ENCODE results near the gene VGLL4. TPM values are rescaled to one million over a fixed set of nuclear protein-coding genes. Genes with fewer than 3 reads are reported as not detected.

The VGLL4 gene
- total and polyA plus RNA-seq, 5 donors = 40.9 to 66.9 (median 53.2) TPM

DNA sequence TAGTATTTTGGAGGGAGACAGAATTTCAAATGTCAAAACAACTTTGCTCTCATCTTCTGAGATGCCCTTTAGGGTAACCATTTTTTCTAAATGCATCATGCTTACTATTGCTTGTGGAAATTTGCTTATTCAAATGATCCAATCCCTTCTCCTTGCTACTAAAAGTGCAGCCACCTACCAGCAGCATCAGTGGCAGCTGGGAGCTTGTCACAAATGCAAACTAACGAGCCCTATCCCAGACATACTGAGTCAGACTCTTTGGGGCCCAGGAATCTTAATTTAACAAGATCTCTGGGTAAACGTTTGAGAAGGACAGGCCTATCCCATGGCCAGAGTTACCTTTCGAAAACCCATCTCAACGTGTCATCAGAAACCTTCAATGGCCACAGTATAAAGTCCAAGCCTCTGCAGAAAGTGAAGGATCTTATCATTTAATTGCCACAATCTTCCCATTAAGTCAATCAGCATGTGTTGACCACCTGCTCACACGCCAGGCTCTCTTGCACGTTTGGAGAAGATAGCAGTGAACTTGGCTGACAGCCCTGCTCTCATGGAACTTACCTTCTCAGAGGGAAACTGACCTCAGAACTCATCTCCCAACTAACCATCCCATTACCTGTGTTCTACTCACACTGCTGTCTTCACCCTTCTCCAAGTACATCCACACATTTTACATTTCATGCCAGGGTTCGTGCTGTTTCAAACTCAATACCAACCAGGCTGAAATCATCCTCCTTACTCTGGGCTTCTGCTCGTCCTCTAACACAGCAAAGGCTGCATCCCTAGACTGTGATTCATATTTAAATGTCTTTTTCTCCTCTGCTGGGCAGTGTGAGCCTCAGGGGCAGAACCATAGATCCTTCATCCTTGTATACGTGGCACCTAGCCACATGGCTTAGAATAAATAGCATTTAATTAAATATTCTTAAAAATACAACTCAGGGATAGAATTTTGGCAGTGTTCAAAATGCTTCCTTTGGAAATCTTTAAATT lies 24.8 kb upstream of the VGLL4 start:
- Histone ChIP-seq H3K4me3 (ENCODE audit: low read length) (no peak overlapping the region), H3K27ac (ENCODE audit: low read length) (no peak overlapping the region), H3K27me3 (ENCODE audit: control insufficient read depth, insufficient read depth) (no peaks in the 10 kb centered on the region), H3K4me1 (ENCODE audit: control insufficient read depth, insufficient read depth, low read length) (no peaks in the 10 kb centered on the region), H3K9me3 (ENCODE audit: control insufficient read depth, low read length) (no peaks in the 10 kb centered on the region)
- ATAC-seq (no peak), DNase-seq (no peak)
- intact Hi-C loops (cut with DNase I) = no loop called here
- 74% methylated on average over 9 of the region's 9 CpGs for WGBS

DNA sequence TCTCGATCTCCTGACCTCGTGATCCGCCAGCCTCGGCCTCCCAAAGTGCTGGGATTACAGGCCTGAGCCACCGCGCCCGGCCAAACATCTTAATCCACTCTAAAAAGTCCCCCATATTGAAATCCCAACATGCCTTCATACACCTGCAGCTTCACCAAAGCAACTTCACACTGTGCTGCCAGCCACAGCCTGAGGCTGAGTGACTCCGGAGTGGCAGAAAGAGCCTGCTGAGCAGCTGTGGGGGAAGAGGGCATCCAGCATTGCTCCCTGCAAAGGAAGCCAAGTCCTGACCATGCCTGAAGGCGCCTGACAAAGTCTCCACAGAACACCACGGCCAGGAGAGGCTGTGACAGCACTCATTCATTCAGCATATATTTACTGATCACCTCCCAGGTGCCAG lies 21.6 kb upstream of the VGLL4 start:
- ATAC-seq (no peak), DNase-seq (no peak)
- no peaks in the 10 kb centered on the region for H3K9me3 ChIP-seq (ENCODE audit: control insufficient read depth, low read length)
- H3K4me1 ChIP-seq (ENCODE audit: control insufficient read depth, insufficient read depth, low read length) = peaks cover 2% of the 10 kb centered on the region
- intact Hi-C loops (cut with DNase I) = no loop called here
- WGBS = 94% methylated on average over 10 of the region's 10 CpGs
- no peak overlapping the region for H3K4me3 ChIP-seq (ENCODE audit: low read length)
- no peak overlapping the region for H3K27ac ChIP-seq (ENCODE audit: low read length)
- H3K27me3 ChIP-seq (ENCODE audit: control insufficient read depth, insufficient read depth) = no peaks in the 10 kb centered on the region

DNA sequence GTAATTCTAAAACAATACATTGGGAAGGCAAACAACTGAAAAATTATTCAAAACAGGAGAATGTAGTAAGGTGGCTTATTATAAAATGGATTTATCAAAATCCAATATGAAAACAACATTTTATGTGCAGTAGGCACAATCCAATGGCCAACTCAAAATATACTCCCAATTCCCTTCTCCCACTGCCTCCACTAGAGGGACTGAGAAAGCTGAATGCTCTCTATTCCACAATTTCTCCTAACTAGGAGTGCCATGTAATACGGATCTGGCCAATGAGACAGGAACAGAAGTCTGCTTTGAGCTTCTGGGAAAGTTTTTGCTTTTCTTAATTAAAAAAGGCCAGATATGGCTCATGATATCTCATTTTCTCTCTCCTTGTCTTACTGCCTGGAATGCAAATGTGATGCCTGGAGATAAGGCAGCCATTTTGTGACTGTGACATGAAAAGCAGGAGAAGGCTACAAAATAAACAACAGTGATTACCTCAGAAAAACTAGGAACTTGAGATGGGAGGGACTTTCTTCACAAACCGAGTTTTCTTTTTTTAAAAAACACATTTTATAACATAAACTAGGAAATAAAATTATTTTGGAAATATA lies 18.8 kb upstream of the VGLL4 start:
- no peaks in the 10 kb centered on the region for H3K9me3 ChIP-seq (ENCODE audit: control insufficient read depth, low read length)
- intact Hi-C loops (cut with DNase I) = no loop called here
- no peaks in the 10 kb centered on the region for H3K27me3 ChIP-seq (ENCODE audit: control insufficient read depth, insufficient read depth)
- no peak for DNase-seq
- ATAC-seq = peak in 1 of 2 donors; percentile 53
- H3K4me3 ChIP-seq (ENCODE audit: low read length) = no peak overlapping the region
- no peak overlapping the region for H3K27ac ChIP-seq (ENCODE audit: low read length)
- H3K4me1 ChIP-seq (ENCODE audit: control insufficient read depth, insufficient read depth, low read length) = peaks cover 2% of the 10 kb centered on the region
- 91% methylated on average over 2 of the region's 2 CpGs for WGBS

DNA sequence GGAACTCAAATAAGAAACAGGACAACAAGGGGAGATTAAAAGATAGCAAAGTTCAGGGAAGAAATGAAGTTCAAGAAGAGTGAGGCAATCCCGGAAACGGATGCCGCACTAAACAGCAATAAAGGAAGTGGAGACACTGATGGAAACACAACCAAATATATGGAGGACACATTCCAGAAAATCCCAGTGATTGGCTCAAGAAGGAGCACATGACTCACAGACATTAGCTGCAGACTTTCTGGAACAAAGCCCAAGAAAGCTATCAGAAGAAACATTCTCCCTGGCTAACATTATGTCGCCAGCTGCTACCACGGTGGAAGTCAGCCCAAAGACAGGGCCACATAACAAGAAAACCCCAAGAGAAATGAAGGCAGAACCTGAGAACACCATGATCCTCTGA lies 18.1 kb upstream of the VGLL4 start:
- H3K4me1 ChIP-seq (ENCODE audit: control insufficient read depth, insufficient read depth, low read length) = peaks cover 2% of the 10 kb centered on the region
- WGBS = 44% methylated on average over 5 of the region's 5 CpGs
- no peaks in the 10 kb centered on the region for H3K9me3 ChIP-seq (ENCODE audit: control insufficient read depth, low read length)
- peak; percentile 48 to 63 for ATAC-seq
- intact Hi-C loops (cut with DNase I) = no loop called here
- DNase-seq = peak in 2 of 3 donors; percentile 41 to 74
- H3K27me3 ChIP-seq (ENCODE audit: control insufficient read depth, insufficient read depth) = no peaks in the 10 kb centered on the region
- no peak overlapping the region for H3K27ac ChIP-seq (ENCODE audit: low read length)
- H3K4me3 ChIP-seq (ENCODE audit: low read length) = no peak overlapping the region

DNA sequence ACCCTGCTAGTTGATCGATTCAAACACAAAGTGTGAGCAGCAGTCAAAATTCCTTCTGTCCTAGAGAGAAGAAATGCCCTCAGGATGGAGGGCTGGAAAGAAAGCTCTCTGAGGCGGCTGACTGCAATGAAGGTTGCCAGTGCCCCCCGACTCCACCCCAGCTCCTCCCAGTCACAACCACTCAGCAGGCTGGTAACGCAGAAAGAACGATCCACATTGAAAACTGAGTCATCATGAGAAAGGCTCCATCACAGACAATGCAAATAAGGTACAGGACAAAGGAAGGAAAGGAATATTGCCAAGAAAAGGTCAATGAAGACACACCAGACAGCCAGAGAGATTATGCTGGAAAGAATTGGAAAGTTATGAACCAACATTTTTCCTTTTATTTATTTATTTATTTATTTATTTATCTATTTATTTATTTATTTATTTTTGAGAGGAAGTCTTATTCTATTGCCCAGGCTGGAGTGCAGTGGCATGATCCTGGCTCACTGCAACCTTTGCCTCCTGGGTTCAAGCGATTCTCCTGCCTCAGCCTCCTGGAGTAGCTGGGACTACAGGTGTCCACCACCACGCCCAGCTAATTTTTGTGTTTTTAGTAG lies 17.4 kb upstream of the VGLL4 start:
- Histone ChIP-seq H3K27me3 (ENCODE audit: control insufficient read depth, insufficient read depth) (no peaks in the 10 kb centered on the region), H3K9me3 (ENCODE audit: control insufficient read depth, low read length) (no peaks in the 10 kb centered on the region), H3K4me3 (ENCODE audit: low read length) (no peak overlapping the region), H3K27ac (ENCODE audit: low read length) (no peak overlapping the region), H3K4me1 (ENCODE audit: control insufficient read depth, insufficient read depth, low read length) (peaks cover 2% of the 10 kb centered on the region)
- 74% methylated on average over 7 of the region's 7 CpGs for WGBS
- DNase-seq (no peak), ATAC-seq (peak in 1 of 2 donors; percentile 25)
- intact Hi-C loops (cut with DNase I) = no loop called here

DNA sequence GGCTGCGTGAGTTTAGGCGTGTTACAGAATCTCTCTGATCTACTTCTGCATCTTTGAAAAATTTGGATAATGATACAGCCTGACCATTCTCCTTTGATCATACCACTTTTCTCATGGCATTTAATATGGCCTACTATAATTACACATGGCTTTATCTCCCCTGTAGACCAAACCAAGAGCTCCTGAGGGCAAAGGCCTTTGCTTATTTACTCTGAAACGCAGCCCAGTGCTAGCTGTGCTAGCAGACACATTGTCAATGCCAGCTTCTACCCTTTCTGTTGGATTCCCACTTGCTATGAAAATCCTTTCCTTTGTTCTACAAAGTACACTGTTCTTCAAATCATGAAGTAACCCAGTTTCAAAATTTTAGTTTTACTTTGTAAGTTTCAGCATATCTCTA lies 16.5 kb upstream of the VGLL4 start:
- Histone ChIP-seq H3K4me3 (ENCODE audit: low read length) (no peak overlapping the region), H3K27ac (ENCODE audit: low read length) (no peak overlapping the region), H3K4me1 (ENCODE audit: control insufficient read depth, insufficient read depth, low read length) (peaks cover 2% of the 10 kb centered on the region), H3K9me3 (ENCODE audit: control insufficient read depth, low read length) (no peaks in the 10 kb centered on the region), H3K27me3 (ENCODE audit: control insufficient read depth, insufficient read depth) (no peaks in the 10 kb centered on the region)
- WGBS = 52% methylated on average over 3 of the region's 3 CpGs
- ATAC-seq (no peak), DNase-seq (no peak)
- intact Hi-C loops (cut with DNase I) = no loop called here

DNA sequence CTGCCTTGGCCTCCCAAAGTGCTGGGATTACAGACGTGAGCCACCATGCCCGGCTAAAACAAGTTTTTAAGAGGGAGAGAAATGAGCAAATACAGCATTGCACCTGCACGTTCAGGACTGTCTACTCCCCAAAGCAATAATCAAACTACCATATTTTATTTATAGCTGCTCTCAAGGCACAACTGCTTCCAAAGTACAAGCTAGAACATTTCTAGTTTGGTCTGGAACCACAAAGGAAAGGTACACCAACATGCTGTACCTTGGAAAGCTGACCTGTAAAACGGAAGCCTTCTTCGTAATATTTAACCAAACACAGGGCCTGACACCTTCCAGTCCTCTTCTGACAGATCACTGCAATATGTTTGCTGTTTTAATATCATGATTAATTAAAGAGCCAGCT lies 14.5 kb upstream of the VGLL4 start:
- 69% methylated on average over 5 of the region's 5 CpGs for WGBS
- DNase-seq (no peak), ATAC-seq (no peak)
- intact Hi-C loops (cut with DNase I) = loop anchor here in 2 of 4 donors (10.0 kb wide), 1 partner anchor 147 kb away; no protein-coding TSS in a partner anchor
- peaks cover 2% of the 10 kb centered on the region for H3K4me1 ChIP-seq (ENCODE audit: control insufficient read depth, insufficient read depth, low read length)
- H3K4me3 ChIP-seq (ENCODE audit: low read length) = no peak overlapping the region
- no peaks in the 10 kb centered on the region for H3K27me3 ChIP-seq (ENCODE audit: control insufficient read depth, insufficient read depth)
- H3K9me3 ChIP-seq (ENCODE audit: control insufficient read depth, low read length) = no peaks in the 10 kb centered on the region
- no peak overlapping the region for H3K27ac ChIP-seq (ENCODE audit: low read length)

DNA sequence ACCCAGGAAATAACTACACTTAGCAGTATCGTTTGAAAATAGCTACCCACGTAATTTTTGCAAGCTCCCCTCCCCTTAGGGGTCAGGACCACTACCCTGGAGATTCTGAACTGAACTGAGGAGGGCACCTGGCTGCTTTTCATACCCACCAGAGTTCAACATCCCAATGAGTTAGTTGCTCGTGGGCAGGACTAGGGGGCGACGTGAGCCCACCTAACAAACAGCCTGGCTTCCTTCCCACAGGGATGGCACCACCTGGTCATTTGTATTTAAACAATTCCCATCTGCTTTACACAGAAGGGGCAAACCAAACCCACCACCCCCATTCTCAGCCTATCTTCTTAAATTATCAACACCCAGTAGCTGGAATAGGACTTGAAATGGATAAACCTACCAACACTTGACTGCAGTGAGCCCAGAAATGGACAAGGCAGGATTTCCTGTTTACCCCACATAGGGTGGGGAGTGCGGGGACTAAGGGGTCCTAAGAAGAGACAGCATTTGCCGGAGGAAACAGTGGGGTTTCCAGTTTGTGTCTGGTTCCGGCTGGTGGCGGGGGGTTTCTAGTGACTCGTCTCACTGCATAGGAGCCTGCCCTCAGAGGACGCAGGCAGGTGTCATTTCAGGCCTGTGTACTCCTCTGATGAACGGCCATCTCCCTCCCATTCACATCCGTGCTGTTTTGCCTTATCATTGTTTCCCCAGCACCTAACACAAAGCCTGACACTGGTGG lies 11.6 kb upstream of the VGLL4 start:
- intact Hi-C loops (cut with DNase I) = loop anchor here in 2 of 4 donors (10.0 kb wide), 1 partner anchor 149 kb away; no protein-coding TSS in a partner anchor
- H3K4me1 ChIP-seq (ENCODE audit: control insufficient read depth, insufficient read depth, low read length) = no peaks in the 10 kb centered on the region
- H3K27ac ChIP-seq (ENCODE audit: low read length) = no peak overlapping the region
- WGBS = 75% methylated on average over 13 of the region's 13 CpGs
- H3K4me3 ChIP-seq (ENCODE audit: low read length) = no peak overlapping the region
- H3K9me3 ChIP-seq (ENCODE audit: control insufficient read depth, low read length) = no peaks in the 10 kb centered on the region
- ATAC-seq (no peak), DNase-seq (no peak)
- H3K27me3 ChIP-seq (ENCODE audit: control insufficient read depth, insufficient read depth) = no peaks in the 10 kb centered on the region

DNA sequence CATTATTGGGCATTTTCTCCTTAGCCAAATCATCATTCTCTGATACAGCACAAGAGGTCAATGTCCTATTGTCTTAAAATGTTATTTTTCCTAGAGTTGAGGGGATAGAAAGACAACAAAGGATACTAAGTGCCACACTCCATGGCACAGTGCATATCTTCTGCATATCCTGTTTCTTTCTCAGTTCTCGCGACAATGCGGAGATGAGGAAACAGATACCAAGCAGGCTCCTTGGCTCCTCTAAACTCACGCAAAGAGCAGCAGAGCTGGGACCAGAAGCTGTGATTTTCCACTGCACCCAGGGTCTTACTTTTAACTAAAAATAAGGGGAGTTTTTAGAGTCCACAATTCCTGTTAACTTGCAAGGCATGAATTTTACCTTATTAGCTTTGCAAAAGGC lies 10.5 kb upstream of the VGLL4 start:
- Histone ChIP-seq H3K4me1 (ENCODE audit: control insufficient read depth, insufficient read depth, low read length) (no peaks in the 10 kb centered on the region), H3K4me3 (ENCODE audit: low read length) (no peak overlapping the region), H3K27ac (ENCODE audit: low read length) (no peak overlapping the region), H3K9me3 (ENCODE audit: control insufficient read depth, low read length) (no peaks in the 10 kb centered on the region), H3K27me3 (ENCODE audit: control insufficient read depth, insufficient read depth) (no peaks in the 10 kb centered on the region)
- no peak for DNase-seq
- intact Hi-C loops (cut with DNase I) = loop anchor here (5.0 to 10.0 kb wide), 3 partner anchors 151 to 277 kb away; no protein-coding TSS in a partner anchor
- no peak for ATAC-seq
- 78% methylated on average over 4 of the region's 4 CpGs for WGBS

DNA sequence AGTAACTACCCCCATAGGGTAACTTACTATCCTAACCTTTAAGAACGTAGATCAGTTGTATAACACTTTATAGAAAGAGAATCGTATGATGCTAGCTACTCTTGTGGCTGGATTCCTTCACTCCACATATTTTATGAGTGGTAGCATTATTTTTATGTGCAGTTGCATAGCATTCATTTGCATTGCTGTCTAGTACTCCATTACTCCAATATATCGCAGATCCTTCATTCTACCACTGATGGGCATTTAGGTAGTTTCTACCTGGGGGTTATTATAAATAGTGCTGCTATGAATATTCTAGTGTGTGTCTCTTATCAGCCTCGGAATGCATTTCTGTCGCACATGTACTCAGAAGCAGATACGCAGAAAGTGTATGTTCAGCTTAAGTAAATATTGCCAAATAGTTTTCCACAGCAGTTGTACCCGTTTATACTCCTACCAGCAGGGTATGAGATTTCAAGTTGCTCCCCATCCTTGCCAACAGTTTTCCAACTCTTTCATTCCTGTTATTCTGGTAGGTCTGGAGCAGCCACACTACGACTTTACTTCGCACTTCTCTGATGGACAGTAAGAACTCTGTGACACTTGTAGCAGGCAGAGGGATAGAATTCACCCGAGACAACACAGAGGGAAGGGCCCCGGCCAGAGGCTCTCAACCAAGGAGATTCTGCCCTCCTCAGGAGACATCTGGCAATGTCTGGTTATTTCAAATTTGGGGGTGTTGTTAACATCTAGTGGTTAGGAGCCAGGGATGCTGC lies 9.8 kb upstream of the VGLL4 start:
- 82% methylated on average over 11 of the region's 11 CpGs for WGBS
- H3K27ac ChIP-seq (ENCODE audit: low read length) = no peak overlapping the region
- no peak for ATAC-seq

More for the DNA sequence above, 9.8 kb upstream of the VGLL4 start:
- DNase-seq = no peak
- no peaks in the 10 kb centered on the region for H3K9me3 ChIP-seq (ENCODE audit: control insufficient read depth, low read length)
- intact Hi-C loops (cut with DNase I) = loop anchor here (2.0 to 10.0 kb wide), 4 partner anchors 151 to 276 kb away; no protein-coding TSS in a partner anchor
- H3K4me3 ChIP-seq (ENCODE audit: low read length) = no peak overlapping the region
- no peaks in the 10 kb centered on the region for H3K27me3 ChIP-seq (ENCODE audit: control insufficient read depth, insufficient read depth)
- no peaks in the 10 kb centered on the region for H3K4me1 ChIP-seq (ENCODE audit: control insufficient read depth, insufficient read depth, low read length)
